ENCODE data around the gene TDRD12.

- TF ChIP-seq, protein P1, sequence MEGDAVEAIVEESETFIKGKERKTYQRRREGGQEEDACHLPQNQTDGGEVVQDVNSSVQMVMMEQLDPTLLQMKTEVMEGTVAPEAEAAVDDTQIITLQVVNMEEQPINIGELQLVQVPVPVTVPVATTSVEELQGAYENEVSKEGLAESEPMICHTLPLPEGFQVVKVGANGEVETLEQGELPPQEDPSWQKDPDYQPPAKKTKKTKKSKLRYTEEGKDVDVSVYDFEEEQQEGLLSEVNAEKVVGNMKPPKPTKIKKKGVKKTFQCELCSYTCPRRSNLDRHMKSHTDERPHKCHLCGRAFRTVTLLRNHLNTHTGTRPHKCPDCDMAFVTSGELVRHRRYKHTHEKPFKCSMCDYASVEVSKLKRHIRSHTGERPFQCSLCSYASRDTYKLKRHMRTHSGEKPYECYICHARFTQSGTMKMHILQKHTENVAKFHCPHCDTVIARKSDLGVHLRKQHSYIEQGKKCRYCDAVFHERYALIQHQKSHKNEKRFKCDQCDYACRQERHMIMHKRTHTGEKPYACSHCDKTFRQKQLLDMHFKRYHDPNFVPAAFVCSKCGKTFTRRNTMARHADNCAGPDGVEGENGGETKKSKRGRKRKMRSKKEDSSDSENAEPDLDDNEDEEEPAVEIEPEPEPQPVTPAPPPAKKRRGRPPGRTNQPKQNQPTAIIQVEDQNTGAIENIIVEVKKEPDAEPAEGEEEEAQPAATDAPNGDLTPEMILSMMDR (IDR thresholded peaks at IDR 0.05; ENCODE audit: low read depth, low read length): no peak
- TF ChIP-seq EZH2phosphoT487 (IDR thresholded peaks at IDR 0.05; ENCODE audit: low read depth): no peak
Observed at GRCh38 chr19:32676186-32676894, 43.2 kb upstream of the TDRD12 start.
